Activated effector memory CD4-positive, alpha-beta T cell treated with anti-CD3 and anti-CD28 coated beads, Interleukin-2, amount 50 U/mL, for 16 hours (primary cell): ENCODE data around the gene MIOX.

Source experiments
- DNase-seq: peaks from one replicate; pipeline ENCODE4 v3.0.0-alpha.2; 2020

The MIOX gene

DNA sequence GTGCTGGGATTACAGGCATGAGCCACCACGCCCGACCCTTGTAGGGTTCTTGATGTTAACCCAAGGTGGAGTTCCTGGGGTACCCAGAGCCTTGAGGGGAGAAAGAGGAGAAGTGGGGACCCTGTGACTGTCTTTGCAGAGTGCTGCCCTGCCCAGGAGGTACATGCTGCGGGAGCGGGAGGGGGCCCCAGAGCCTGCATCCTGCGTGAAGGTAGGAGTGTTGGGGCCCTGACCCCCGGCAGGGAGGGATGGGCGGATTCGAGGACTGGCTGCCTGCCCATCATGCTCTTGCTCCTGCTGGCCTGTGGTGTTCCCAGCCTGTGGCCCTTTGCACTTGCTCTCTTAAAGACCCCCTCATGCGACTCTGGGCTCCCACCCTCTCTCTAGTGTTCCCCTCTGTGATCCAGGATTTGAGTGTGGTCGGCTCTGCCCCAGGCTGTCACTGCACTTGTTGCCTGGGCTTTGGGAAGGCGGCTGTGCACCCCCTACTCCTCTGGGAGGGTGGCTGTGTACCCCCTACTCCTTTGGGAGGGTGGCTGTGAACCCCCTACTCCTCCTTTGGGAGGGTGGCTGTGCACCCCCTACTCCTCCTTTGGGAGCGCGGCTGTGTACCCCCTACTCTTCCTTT lies 34.3 kb downstream of the MIOX start:
- no peak for DNase-seq

DNA sequence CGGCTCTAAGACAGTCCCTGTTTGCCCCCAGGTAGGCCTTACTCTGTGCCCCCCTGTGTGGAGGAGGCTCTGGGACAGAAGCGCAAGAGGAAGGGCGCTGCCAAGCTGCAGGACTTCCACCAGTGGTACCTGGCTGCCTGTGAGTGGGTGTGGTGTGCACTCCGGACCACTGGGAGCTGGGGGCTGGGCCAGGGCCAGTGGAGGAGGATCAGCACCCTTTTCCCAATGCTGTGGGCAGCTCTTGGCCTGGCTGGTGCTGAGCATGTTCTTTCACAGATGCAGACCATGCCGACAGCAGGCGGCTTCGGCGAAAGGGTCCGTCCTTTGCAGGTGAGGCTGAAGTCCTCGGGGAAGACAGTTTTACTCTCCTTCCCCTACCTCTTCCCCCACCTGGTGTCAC lies 35.1 kb downstream of the MIOX start:
- DNase-seq: no peak

DNA sequence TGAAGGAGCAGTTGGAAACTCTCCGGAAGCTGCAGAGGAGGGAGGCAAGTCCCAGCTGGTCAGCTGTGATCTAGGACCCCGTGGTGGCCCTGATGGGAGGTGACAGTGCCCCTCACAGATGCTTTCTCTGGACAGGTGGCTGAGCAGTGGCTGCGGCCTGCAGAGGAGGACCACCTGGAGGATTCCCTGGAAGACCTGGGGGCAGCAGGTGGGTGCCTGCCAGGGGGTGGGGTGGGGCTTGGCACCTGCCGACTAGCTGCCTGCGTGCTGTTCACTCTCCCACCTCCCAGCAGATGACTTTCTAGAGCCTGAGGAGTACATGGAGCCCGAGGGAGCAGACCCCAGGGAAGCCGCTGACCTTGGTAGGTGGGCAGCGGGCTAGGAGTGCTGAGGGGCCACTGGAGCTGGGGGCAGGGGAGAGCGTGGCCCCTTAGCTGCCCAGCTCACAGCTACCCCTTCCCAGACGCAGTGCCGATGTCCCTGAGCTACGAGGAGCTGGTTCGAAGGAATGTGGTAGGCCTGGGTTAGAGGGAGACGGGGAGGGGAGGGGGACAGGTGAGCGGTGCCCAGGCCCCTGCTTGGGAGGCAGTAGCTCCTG lies 35.6 kb downstream of the MIOX start:
- no peak for DNase-seq

GRCh38 chr22:50522806-50523438 lies 36.3 kb downstream of the MIOX start:
- no peak for DNase-seq

DNA sequence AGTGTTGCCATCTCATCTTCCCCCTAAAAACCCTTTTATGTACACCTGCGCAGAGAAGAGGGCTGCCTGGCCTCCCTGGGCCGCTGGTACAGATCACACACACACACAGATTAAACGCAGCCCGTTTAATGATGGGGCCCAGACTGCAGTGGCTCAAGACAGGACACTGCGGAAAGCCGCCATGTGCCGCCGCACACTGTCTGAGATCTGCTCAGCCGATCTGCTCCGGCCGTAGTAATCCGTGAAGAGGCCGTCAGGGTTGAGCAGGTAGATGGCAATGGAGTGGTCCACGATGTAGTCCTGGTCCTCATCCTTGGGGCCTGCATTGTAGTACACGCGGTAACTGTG lies 36.8 kb downstream of the MIOX start:
- no peak for DNase-seq

DNA sequence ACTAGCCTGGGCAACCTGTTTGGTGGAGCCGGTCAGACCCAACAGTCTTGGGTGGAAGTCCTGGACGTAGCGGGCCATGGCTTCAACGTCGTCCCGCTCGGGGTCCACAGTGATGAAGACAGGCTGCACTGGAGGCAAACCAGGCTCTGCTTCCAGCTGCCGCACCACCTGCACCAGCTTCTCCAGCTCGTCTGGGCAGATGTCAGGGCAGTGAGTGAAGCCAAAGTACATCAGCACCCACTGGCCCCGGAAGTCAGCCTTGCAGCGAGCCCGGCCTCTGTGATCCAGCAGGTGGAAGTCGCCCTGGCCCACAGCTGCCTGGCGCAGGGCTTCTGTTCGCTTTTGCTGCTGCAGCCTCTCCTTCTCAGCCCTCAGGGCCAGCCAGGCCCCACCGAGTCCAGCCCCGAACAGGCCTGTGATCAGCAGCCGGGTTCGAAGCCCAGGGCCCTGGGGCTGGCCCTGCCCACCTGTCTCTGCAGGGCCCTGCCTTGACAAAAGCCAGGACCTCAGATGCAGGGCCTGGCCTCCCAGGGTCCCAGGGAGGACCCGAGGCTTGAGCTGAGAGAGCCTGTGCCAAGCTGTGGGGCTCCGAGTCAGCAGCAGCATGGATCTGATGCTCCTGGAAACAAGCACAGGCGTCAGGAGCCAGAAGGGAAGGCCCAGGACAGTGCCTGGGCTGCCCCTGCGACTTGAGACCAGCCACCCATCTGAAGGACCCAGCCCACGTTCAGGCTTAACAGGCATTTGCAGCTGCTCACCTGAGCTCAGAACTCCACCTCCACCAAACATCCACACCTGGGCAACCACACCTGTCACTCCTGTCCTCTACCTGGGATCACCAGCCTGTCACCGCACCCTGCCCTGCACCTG lies 37.4 kb downstream of the MIOX start:
- DNase-seq: no peak

GRCh38 chr22:50524676-50525103 lies 38.0 kb downstream of the MIOX start:
- DNase-seq: no peak

DNA sequence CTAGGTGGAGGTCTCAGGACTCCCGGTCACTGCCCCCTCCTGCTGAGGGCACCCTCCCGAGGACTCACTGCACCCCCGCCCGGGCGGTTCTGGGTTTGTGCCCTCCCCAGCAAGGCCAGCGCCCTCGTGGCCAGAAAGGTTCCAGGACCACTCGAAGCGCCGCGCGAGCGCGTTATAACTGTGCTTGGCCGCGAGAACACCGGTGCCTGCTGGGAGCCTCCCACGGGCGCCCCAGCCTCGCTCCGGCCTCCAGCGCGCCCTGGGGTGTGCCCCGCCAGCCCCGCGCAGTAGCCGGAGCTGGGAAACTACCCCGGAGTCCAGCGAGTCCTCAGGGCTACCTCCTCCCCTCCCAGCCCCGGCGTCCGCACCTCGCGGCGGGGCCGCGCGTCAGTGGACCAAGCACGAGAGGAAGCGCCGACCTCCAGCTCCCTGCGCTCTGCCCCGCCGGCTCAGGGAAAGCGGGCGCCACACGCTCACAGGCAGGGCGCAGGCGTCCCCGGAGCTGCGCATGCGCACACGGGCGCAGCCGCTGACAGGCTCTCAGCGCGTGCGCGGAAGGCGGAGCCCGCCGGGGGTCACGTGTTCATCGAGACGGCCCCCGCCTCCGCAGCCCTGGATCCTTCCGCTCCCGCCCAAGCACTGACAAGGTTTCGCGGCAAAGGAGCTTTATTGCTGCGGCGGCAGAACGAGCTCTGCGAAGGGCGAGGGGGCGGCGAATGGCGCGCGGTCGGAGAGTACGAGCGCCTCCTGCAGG lies 38.6 kb downstream of the MIOX start, which contains the start of gene SCO2:
Gene SCO2 (minus strand): TSS at position 495 of the 754 bp plus-strand sequence. CDS start 1,187 bp downstream, outside the sequence.
- peak; percentile 99 for DNase-seq

DNA sequence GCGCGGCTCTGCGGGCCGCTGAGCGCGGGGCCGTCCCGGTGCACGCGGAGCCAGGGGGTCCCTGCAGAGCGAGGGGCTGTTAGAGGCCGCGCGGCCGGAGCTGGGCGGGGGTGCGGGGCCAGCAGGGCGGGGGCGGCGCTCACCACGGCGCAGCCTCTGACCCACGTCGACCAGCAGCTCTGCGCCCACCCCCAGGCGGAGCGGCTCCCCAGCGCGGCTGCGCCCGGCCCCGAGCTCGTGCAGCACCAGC lies 39.1 kb downstream of the MIOX start:
- DNase-seq: no peak

- DNase-seq: peak; percentile 93
Observed at GRCh38 chr22:50526108-50526833, 39.6 kb downstream of the MIOX start.

- DNase-seq: peak; percentile 78
Observed at GRCh38 chr22:50526834-50527801, 40.5 kb downstream of the MIOX start.

DNA sequence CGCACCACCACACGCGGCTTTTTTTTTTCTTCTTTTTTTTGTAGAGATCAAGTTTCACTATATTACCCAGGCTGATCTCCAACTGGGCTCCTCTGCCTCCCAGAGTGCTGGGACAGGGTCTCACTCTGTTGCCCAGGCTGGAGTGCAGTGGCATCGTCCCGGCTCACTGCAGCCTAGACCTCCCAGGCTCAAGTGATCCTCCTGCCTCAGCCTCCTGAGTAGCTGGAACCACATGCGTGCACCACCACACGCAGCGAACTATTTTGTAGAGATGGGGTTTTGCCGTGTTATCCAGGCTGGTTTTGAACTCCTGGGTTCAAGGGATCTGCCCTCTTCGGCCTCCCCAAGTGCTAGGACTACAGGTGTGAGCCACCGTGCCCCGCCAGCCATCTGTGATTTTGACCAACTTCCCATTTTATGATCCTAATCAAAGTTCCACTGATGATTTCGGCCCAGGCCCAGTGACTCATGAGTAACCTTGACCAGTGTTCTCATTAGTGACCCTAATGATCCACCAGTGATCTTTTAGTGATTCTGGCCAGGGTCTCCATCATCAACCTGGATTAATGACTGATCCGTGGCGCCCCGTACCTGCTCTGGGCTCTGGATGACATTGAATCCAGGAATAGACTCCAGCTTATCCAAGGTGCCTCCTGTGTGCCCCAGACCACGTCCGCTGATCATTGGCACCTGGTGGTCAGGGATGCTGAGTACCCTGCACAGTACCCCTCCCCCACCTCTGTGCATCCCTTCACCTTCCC lies 41.4 kb downstream of the MIOX start:
- no peak for DNase-seq

DNA sequence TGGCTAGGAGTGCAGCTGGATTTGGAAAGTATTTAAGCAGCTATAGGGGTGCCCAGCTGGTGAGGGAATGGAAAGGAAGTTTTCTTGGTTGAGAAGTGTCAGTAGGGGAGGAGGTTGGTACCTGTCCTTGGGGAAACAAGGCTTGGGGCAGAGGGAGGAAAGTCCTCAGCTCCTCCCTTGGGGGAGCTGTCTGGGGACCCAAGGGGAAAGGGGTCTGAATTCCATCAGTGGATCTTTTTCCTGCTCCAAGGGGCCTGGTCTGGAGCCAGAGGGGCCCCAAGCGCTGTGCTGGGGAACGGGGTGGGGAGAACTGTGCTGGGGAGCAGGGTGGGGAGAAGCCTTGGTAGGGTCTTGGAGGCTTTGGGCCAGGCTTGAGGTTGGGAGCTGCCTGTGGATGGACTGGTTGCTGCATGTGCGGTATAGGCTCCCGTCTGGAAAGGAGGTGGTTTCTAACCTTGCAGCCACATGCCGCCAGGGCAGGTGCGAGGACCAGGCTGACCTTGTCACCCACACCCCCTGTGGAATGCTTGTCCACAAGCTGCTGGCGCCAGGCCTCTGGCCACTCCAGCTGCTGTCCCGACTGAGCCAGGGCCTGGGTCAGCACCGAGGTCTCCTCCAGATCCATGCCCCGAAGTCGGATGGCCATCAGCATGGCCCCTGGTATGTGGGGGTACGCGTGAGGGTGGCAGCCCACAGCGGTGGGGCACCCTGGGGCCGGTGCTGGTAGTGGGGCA lies 42.2 kb downstream of the MIOX start:
- peak; percentile 66 for DNase-seq

- no peak for DNase-seq
Observed at GRCh38 chr22:50529416-50529896, 42.8 kb downstream of the MIOX start.

DNA sequence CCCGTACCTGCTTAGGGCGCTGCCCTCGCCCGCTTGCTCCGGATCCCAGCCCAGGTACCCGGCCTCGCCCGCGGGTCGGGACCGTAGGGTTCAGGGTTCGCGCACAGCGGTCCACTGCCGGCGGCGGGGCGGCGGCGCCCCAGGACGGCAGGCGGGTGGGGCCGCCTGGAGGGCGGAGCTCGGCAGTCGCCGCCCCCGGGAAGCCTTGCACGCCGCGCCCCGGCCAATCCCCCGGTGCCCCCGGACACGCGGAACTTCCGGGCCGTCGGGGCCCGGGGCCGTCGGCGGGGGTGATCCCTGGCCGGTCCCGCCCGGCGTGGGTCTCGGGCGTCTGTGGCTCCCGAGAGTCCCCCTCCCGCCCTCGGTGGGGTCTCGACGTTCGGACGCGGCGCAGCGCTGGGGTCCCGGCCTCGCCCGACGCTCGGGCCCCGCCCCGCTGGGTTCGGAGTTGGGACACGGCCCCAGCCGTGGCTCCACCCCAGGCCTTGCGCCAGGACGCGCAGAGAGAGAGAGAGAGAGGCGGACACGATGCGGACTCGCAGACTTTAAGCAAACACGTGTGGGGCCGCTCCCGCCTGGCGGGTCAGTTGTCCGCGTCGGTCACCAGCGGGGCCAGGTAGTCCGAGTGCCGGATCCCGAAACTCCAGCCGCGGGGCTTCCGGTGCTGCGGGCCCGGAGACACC lies 43.4 kb downstream of the MIOX start, which contains the start of gene TYMP:
Gene TYMP (minus strand): TSS at position 116 of the 683 bp plus-strand sequence. CDS start 303 bp downstream, outside the sequence.
- DNase-seq: peak; percentile 91

DNA sequence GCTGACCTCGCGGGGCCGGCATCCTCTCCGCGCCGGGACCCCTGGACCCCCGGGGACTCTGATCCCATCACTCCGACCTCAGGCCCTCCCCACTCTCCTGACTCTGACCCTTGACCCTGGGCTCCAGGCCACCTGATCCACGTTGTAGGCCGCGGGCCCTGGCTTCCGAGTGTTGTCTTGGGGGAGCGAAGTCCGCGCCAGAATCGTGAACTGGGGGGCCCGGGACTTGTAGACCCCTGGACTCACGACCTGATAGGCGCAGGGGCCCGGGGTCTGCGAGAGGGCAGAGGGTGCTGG lies 43.9 kb downstream of the MIOX start:
- DNase-seq: no peak

DNA sequence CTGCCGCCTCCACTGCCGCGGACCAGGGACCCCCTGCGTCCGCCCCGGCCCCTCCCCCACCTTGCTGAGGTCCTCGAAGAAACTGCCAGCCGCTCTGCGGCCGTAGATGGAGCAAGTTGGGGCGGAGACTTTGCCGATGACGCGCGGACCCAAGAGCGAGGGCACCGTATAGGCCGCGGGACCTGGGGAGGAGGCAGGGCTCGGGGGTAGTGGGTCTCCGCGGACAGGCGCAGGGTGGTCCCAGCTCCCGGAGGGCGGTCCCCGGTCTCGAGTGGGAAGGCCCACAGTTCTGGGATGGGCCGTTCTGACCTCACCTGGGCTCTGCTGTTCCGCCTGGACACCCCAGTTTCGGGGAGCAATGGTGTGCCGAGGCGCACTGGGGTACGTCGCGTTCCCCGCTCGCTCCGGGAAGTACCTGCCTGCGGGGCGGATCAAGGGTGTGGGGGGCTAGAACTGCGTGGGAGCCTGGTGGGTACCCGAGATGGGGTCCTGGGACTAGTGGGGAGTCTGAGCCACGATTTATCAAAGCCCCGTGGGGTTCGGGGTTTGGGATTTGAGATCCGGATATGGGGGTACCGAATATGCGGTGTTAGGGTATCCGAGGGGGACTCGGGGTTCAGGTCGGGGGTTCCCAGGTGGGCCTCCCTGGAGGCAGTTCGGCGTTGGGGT lies 44.4 kb downstream of the MIOX start:
- peak; percentile 93 for DNase-seq

DNA sequence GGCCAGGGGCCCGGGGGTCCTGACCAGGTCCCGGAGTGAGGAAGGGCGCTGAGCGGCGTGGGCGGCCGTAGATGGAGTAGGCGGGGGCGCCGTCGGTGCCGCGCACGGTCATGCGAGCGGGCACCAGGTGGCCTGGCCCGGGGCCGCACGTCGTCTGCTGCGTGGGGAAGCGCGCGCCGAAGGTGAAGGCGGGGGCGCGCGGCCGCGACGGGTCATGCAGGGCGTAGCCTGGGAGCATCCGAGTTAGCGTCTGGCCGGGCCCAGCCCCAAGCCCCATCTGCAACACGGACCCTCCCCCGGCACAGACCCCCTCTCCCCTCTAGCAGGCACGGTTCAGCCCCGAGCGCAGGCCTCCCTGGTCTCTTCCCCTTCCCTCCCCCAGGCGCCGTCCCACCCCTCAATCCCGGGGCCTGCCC lies 44.9 kb downstream of the MIOX start:
- peak; percentile 90 for DNase-seq
